KOPT-K1 (cell line): ENCODE data around the gene NDST4.

ENCODE experiments used
- H3K27ac ChIP-seq: fragments of 200-600 bp; sonication (generic); 2 replicates; pipeline ENCODE4 v1.5.1; 2016; ENCODE audit warnings: antibody characterized with exemption, mild to moderate bottlenecking, low read depth, low read length; ENCODE audit not compliant: poor library complexity, severe bottlenecking
- H3K36me3 ChIP-seq: fragments of 200-600 bp; sonication (generic); 2 replicates; pipeline ENCODE4 v1.5.1; 2017; ENCODE audit warnings: antibody characterized with exemption, mild to moderate bottlenecking, low read length, moderate library complexity; ENCODE audit not compliant: insufficient read depth
- H3K9me3 ChIP-seq: fragments of 200-600 bp; sonication (generic); 2 replicates; pipeline ENCODE4 v1.5.1; 2017; ENCODE audit warnings: antibody characterized with exemption, low read length, mild to moderate bottlenecking; ENCODE audit not compliant: insufficient read depth, poor library complexity, severe bottlenecking

NDST4 gene

GRCh38 chr4:114811564-114812301 is 301.7 kb downstream of the NDST4 start:
- H3K27ac ChIP-seq = no peak overlapping the region
- H3K36me3 ChIP-seq = no peaks in the 10 kb centered on the region
- no peaks in the 10 kb centered on the region for H3K9me3 ChIP-seq

GRCh38 chr4:114807759-114808404 is 305.5 kb downstream of the NDST4 start:
- Histone ChIP-seq H3K27ac (no peak overlapping the region), H3K9me3 (no peaks in the 10 kb centered on the region), H3K36me3 (no peaks in the 10 kb centered on the region)

DNA sequence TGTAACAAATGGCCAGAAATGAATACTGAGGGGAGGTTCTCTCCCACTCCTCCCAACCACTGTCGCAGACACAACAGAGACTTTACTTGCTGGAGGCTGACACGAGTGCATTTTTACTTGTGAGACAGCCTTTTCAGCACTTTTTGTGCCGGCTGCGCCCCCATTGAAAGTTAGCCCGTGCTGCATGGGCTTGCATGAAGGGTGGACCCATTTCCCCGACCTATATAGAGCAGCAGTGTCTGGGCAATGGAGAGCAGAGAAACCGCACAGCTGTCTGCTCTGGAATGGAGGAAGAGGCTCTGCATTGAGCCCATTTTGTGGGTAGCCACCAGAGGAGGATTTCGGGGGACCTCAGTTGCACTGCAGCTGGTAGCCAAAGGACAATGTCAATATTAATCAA is 306.1 kb downstream of the NDST4 start:
- H3K36me3 ChIP-seq = no peaks in the 10 kb centered on the region
- H3K27ac ChIP-seq = no peak overlapping the region
- H3K9me3 ChIP-seq = no peaks in the 10 kb centered on the region

- no peak overlapping the region for H3K27ac ChIP-seq
- H3K9me3 ChIP-seq = no peaks in the 10 kb centered on the region
- H3K36me3 ChIP-seq = no peaks in the 10 kb centered on the region
Observed at GRCh38 chr4:114791976-114792375, 321.4 kb downstream of the NDST4 start.

DNA sequence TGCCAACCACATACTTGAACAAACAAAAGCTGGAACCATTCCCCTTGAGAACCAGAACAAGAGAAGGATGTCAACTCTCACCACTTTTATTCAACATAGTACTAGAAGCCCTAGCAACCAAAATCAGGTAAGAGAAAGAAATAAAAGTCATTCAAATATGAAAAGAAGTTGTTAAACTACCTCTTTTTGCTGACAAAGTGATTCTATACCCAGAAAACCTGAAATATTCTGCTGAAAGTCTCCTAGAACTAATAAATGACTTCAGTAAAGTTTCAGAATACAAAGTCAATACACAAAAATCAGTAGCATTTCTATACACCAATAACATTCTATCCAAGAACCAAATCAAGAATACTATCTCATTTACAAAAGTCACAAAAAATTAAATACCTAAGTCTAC is 327.9 kb downstream of the NDST4 start:
- Histone ChIP-seq H3K9me3 (no peaks in the 10 kb centered on the region), H3K36me3 (no peaks in the 10 kb centered on the region), H3K27ac (no peak overlapping the region)

DNA sequence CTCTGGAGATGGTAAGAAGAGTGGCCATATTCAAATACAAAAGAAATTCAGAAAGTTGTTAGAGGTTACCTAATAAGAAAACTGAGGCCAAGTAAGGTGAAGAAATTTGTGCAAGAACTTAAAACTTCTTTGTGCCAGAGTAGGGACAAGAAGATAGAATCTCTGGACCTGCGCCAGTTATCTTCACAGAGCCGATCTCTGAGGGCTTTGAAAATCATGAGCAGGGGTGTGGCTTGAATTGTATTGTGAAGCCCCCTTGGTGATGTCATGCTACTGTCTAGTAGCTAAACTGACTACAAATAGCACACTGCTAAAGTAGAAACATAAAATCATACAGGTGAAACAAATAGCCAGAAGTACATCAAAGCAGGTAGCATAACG is 330.2 kb downstream of the NDST4 start:
- no peaks in the 10 kb centered on the region for H3K36me3 ChIP-seq

DNA sequence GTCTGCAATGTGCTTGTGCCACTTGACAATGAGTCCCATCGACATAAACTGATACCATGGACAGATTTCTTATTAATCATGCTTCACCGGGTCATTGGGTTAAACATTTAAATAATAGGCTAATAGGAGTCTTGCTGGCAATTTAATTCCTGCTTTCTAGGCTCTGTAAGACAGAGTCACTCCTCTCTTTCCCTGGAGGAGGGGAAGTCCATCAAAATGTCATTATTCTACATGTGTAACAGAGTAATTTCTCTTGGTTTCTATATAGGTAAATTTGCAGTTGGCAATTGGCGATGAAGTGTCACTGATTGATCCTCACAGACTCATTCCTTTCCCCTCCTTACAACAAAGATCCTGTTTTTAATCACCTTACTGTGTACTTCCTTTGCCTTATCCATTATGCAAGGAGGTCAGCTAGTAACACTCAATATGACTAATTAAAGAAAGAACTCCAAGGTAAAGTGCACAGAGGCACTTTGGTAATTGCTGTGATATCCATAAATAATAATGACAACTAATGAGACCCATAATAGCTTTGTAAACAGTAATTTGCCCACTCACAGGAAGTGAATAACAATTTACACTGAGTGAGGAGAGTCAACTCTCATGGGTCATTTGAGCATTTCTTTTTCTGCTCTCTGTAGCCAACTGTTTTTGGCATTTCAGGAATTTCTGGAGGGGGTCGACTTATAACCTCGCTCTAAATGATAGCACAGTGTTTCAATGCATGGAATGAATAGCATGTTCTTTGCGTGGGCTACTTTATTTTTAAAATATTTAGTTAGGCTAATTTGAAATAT is 330.8 kb downstream of the NDST4 start:
- Histone ChIP-seq H3K27ac (no peak overlapping the region), H3K9me3 (no peaks in the 10 kb centered on the region), H3K36me3 (no peaks in the 10 kb centered on the region)

More for the DNA sequence above, 330.2 kb downstream of the NDST4 start:
- H3K9me3 ChIP-seq = no peaks in the 10 kb centered on the region
- no peak overlapping the region for H3K27ac ChIP-seq

DNA sequence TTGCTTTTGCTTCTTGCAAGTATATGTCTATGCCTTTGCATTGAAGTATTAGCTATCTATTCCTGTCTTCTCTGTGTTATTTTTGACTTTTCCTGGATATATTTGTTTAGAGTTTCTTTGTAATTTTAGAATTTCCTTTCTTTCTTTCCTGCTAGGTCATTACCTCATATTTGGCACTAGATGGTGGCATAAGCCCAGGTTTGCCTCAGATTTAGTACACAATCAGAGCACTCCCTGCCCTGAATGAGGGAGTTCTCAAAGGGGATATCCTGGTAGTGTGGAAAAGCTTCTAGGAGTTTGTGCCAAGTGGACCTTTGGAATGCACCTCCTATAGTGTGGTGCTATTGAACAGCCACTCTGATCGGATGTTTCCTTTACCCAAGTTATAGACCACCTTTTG is 333.2 kb downstream of the NDST4 start:
- Histone ChIP-seq H3K9me3 (no peaks in the 10 kb centered on the region), H3K36me3 (no peaks in the 10 kb centered on the region), H3K27ac (no peak overlapping the region)
